ENCODE results near the gene ANO6. TPM values are rescaled to one million over a fixed set of nuclear protein-coding genes. Genes with fewer than 3 reads are reported as not detected.

ANO6 gene
- total RNA-seq, 1 donor from 2014 or later = 32.0 TPM

- peaks cover 10% of the 10 kb centered on the region for H3K36me3 Mint-ChIP-seq (ENCODE audit: low read depth)
- H3K9me3 Mint-ChIP-seq = no peaks in the 10 kb centered on the region
- H3K4me3 Mint-ChIP-seq = no peak overlapping the region
- no peak for TF ChIP-seq CTCF (conservative IDR thresholded peaks at IDR 0.05)
- peaks cover 8% of the 10 kb centered on the region for H3K4me1 Mint-ChIP-seq
- H3K27ac Mint-ChIP-seq (ENCODE audit: unreplicated experiment) = no peak overlapping the region
- no peaks in the 10 kb centered on the region for H3K27me3 Mint-ChIP-seq (ENCODE audit: low read depth)
- DNase-seq (ENCODE audit: low read depth, low spot score) = no peak
Observed at GRCh38 chr12:45304514-45305178, 88.8 kb downstream of the ANO6 start.

GRCh38 chr12:45305907-45306306 lies 90.0 kb downstream of the ANO6 start:
- no peak overlapping the region for H3K27ac Mint-ChIP-seq (ENCODE audit: unreplicated experiment)
- DNase-seq (ENCODE audit: low read depth, low spot score) = no peak
- TF ChIP-seq CTCF (conservative IDR thresholded peaks at IDR 0.05) = no peak
- H3K27me3 Mint-ChIP-seq (ENCODE audit: low read depth) = no peaks in the 10 kb centered on the region
- H3K9me3 Mint-ChIP-seq = no peaks in the 10 kb centered on the region
- H3K4me3 Mint-ChIP-seq = no peak overlapping the region
- peaks cover 10% of the 10 kb centered on the region for H3K36me3 Mint-ChIP-seq (ENCODE audit: low read depth)
- H3K4me1 Mint-ChIP-seq = peaks cover 8% of the 10 kb centered on the region

- no peak for TF ChIP-seq CTCF (conservative IDR thresholded peaks at IDR 0.05)
- Mint-ChIP-seq H3K27me3 (ENCODE audit: low read depth) (no peaks in the 10 kb centered on the region), H3K27ac (ENCODE audit: unreplicated experiment) (no peak overlapping the region), H3K4me3 (no peak overlapping the region), H3K9me3 (no peaks in the 10 kb centered on the region), H3K36me3 (ENCODE audit: low read depth) (peaks cover 18% of the 10 kb centered on the region), H3K4me1 (no peaks in the 10 kb centered on the region)
- no peak for DNase-seq (ENCODE audit: low read depth, low spot score)
Observed at GRCh38 chr12:45309836-45310626, 94.1 kb downstream of the ANO6 start.

- Mint-ChIP-seq H3K4me3 (no peak overlapping the region), H3K9me3 (peaks cover 3% of the 10 kb centered on the region), H3K27ac (ENCODE audit: unreplicated experiment) (no peak overlapping the region), H3K27me3 (ENCODE audit: low read depth) (no peaks in the 10 kb centered on the region), H3K4me1 (no peaks in the 10 kb centered on the region), H3K36me3 (ENCODE audit: low read depth) (peaks cover 20% of the 10 kb centered on the region)
- no peak for DNase-seq (ENCODE audit: low read depth, low spot score)
- TF ChIP-seq CTCF (conservative IDR thresholded peaks at IDR 0.05) = no peak
Observed at GRCh38 chr12:45310627-45310968, 94.7 kb downstream of the ANO6 start.

GRCh38 chr12:45312012-45312411 lies 96.1 kb downstream of the ANO6 start:
- no peak for DNase-seq (ENCODE audit: low read depth, low spot score)
- H3K27me3 Mint-ChIP-seq (ENCODE audit: low read depth) = no peaks in the 10 kb centered on the region
- H3K9me3 Mint-ChIP-seq = peaks cover 7% of the 10 kb centered on the region
- no peak overlapping the region for H3K4me3 Mint-ChIP-seq
- H3K4me1 Mint-ChIP-seq = no peaks in the 10 kb centered on the region
- no peak overlapping the region for H3K27ac Mint-ChIP-seq (ENCODE audit: unreplicated experiment)
- H3K36me3 Mint-ChIP-seq (ENCODE audit: low read depth) = peaks cover 19% of the 10 kb centered on the region
- TF ChIP-seq CTCF (conservative IDR thresholded peaks at IDR 0.05) = no peak

Measured in neural crest cell (in vitro differentiated cells).